ENCODE results near the gene RPL37A.

DNA sequence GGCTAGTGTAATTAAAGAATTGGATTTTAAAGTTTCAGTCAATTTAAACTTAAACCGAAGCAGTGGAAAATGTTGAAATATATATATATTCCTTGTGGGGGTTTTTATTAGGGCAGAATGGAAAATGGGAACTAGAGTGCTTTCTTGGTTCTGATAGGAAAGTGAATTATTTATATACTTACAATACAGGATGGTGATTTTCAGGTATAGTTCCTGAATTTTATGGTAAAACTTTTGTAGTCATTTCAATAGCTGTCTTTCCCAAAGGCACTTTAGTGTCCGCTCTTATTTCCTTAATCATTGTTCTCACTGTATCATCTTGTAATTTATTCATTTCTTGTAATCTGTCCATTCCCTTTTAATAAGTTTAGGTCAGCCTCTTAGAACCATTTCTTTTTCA is 1.9 kb downstream of the RPL37A start:
- TF ChIP-seq CTCF (IDR thresholded peaks at IDR 0.05) (no peak), POLR2A (IDR thresholded peaks at IDR 0.05) (no peak)

All from adrenal gland (tissue), 5 donors.